ENCODE data around the gene NR2F1-AS1. TPM values are rescaled to one million over a fixed set of nuclear protein-coding genes. Genes with fewer than 3 reads are reported as not detected.

NR2F1-AS1 gene
- total RNA-seq, 1 donor from 2014 or later, result 53.1 TPM

DNA sequence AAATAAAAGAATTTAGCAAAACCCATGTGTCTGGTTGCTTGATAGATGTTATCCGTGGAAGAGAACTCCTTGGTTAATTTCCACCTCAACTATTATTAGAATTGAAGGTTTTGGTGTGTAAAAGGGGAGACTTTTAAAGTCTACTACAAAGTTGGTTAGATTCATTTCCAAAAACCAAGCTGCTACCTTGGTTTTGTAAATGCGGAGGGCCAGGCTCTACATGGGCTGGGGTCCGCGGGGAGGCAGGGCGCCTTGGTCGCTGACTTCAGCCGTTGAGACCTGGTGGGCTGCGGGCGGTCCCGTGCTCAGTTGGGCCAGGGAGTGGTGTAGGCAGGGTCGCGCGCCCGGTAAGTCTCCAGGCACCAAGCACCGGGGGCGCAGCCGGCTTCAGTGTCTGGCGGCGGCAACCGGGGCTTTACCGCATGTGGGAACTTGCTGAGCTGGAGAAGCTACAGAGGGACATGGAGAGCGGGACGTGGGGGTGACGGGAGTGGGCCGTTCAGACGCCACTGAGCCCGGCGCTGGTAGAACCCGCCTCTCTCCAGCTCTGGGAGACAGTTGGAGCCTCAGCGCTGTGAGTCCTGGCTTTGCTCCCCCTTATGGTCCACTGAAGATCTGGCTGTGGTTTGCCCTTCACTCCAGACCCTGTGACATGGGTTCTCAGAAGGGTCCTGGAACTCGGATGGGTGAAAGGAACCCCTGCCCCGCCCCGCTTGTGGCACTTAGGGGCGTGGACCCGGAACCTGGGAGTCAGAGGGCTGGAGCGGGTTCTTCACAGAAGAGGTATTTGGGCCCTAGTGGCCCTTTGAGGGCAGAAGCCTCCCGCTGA, 13.8 kb upstream of the NR2F1-AS1 start:
- H3K4me1 Mint-ChIP-seq, result peaks cover 70% of the 10 kb centered on the region
- H3K9me3 Mint-ChIP-seq, result no peaks in the 10 kb centered on the region
- peaks cover 70% of the 10 kb centered on the region for H3K27me3 Mint-ChIP-seq (ENCODE audit: low read depth)
- peak; percentile 45 for DNase-seq (ENCODE audit: low read depth, low spot score)
- H3K36me3 Mint-ChIP-seq (ENCODE audit: low read depth), result peaks cover 56% of the 10 kb centered on the region
- H3K4me3 Mint-ChIP-seq, result no peak overlapping the region
- peak overlapping the region; percentile 97 for H3K27ac Mint-ChIP-seq (ENCODE audit: unreplicated experiment)
- TF ChIP-seq CTCF (conservative IDR thresholded peaks at IDR 0.05), result no peak

- H3K9me3 Mint-ChIP-seq, result no peaks in the 10 kb centered on the region
- H3K27me3 Mint-ChIP-seq (ENCODE audit: low read depth), result peaks cover 82% of the 10 kb centered on the region
- no peak overlapping the region for H3K4me3 Mint-ChIP-seq
- peak overlapping the region; percentile 96 for H3K27ac Mint-ChIP-seq (ENCODE audit: unreplicated experiment)
- H3K4me1 Mint-ChIP-seq, result peaks cover 82% of the 10 kb centered on the region
- H3K36me3 Mint-ChIP-seq (ENCODE audit: low read depth), result peaks cover 68% of the 10 kb centered on the region
- no peak for TF ChIP-seq CTCF (conservative IDR thresholded peaks at IDR 0.05)
- no peak for DNase-seq (ENCODE audit: low read depth, low spot score)
These were observed 12.6 kb upstream of the NR2F1-AS1 start for GRCh38 chr5:93593476-93594131.

DNA sequence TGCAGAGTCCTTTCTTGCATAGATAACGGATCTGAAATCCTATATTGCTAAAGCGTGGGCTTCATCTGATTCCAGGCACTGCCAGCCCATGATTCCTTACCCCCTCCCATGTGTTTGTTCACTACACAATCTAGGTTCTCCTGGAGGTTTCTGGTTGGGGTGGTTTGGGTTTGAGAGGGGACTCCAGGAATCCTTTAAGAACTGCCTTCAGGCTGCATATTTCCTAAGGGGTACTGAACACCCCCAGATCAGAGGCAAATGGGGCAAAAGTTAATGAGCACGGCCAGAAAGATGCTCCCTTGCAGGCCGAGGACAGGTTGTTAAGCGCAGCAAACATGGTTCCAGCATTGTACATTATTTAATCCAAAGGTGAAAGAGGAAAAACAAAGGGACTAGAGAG, 11.9 kb upstream of the NR2F1-AS1 start:
- no peak for TF ChIP-seq CTCF (conservative IDR thresholded peaks at IDR 0.05)
- no peaks in the 10 kb centered on the region for H3K9me3 Mint-ChIP-seq
- peaks cover 83% of the 10 kb centered on the region for H3K27me3 Mint-ChIP-seq (ENCODE audit: low read depth)
- H3K27ac Mint-ChIP-seq (ENCODE audit: unreplicated experiment), result peak overlapping the region; percentile 94
- no peak overlapping the region for H3K4me3 Mint-ChIP-seq
- peaks cover 73% of the 10 kb centered on the region for H3K36me3 Mint-ChIP-seq (ENCODE audit: low read depth)
- DNase-seq (ENCODE audit: low read depth, low spot score), result no peak
- H3K4me1 Mint-ChIP-seq, result peaks cover 84% of the 10 kb centered on the region

- DNase-seq (ENCODE audit: low read depth, low spot score), result no peak
- H3K9me3 Mint-ChIP-seq, result no peaks in the 10 kb centered on the region
- H3K27me3 Mint-ChIP-seq (ENCODE audit: low read depth), result peaks cover 92% of the 10 kb centered on the region
- peak overlapping the region; percentile 94 for H3K27ac Mint-ChIP-seq (ENCODE audit: unreplicated experiment)
- TF ChIP-seq CTCF (conservative IDR thresholded peaks at IDR 0.05), result no peak
- H3K4me1 Mint-ChIP-seq, result peaks cover 86% of the 10 kb centered on the region
- peaks cover 86% of the 10 kb centered on the region for H3K36me3 Mint-ChIP-seq (ENCODE audit: low read depth)
- no peak overlapping the region for H3K4me3 Mint-ChIP-seq
These were observed 10.4 kb upstream of the NR2F1-AS1 start for GRCh38 chr5:93591323-93591945.

- Mint-ChIP-seq H3K9me3 (no peaks in the 10 kb centered on the region), H3K36me3 (ENCODE audit: low read depth) (peaks cover 87% of the 10 kb centered on the region), H3K4me3 (no peak overlapping the region), H3K27ac (ENCODE audit: unreplicated experiment) (peak overlapping the region; percentile 99), H3K27me3 (ENCODE audit: low read depth) (peaks cover 90% of the 10 kb centered on the region), H3K4me1 (peaks cover 80% of the 10 kb centered on the region)
- TF ChIP-seq CTCF (conservative IDR thresholded peaks at IDR 0.05), result no peak
- no peak for DNase-seq (ENCODE audit: low read depth, low spot score)
These were observed 9.5 kb upstream of the NR2F1-AS1 start for GRCh38 chr5:93590493-93590892.

Measured in neural crest cell (in vitro differentiated cells).